Activated T-helper 1 cell treated with anti-CD3 and anti-CD28 coated beads, Interleukin-2, amount 50 U/mL, for 16 hours (primary cell): ENCODE data around the gene DALRD3.
A peak's percentile ranks its signal among the peaks of the same experiment; 100 is the strongest.
"Not testable (repeated sequence)": the region's sequence is repeated elsewhere in the genome, so short reads cannot be mapped to it uniquely, and the experiment has no call there.

ENCODE experiments used
- DNase-seq, 2 donors: peaks; one replicate each; pipeline ENCODE4 v3.0.0-alpha.2; 2020; ENCODE audit warnings: low read depth in 1 of 2, low spot score in 1 of 2

The DALRD3 gene

DNA sequence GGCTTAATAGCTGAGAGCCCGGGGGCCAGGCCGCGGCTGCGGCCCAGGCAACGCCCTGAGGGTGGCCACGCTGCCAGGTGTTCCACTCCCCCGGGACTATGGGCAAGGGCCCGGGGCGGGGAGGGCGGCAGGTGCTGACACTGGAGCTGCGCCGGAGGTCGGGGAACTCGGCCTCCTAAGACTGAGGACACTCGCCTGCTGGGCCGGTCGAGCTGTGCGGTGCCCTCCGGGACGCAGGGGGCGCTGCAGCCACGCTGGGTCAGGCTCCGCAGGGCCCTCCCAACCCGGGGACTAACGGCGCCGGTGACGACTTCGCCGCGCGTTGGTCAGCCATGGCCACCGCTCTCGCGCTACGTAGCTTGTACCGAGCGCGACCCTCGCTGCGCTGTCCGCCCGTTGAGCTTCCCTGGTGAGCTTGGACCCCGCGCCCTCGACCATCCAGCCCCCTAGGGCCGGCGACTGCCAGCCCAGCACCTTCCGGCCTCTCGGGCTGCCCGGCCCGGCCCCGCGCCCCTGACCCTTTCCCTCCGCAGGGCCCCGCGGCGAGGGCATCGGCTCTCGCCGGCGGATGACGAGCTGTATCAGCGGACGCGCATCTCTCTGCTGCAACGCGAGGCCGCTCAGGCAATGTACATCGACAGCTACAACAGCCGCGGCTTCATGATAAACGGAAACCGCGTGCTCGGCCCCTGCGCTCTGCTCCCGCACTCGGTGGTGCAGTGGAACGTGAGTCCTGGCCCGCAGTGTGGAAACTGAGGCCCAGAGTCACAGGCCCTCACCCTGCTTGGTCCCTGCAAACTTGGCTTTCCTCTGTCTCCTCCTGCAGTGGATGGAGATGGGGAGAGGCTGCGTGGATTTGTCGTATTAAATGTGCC lies 3.7 kb upstream of the DALRD3 start, which contains the start of gene NDUFAF3:
NDUFAF3 (plus strand) TSS at position 309 of the 875 bp plus-strand sequence; CDS start at position 333, 24 bp downstream.
- DNase-seq = peak; percentile 84 to 86

DNA sequence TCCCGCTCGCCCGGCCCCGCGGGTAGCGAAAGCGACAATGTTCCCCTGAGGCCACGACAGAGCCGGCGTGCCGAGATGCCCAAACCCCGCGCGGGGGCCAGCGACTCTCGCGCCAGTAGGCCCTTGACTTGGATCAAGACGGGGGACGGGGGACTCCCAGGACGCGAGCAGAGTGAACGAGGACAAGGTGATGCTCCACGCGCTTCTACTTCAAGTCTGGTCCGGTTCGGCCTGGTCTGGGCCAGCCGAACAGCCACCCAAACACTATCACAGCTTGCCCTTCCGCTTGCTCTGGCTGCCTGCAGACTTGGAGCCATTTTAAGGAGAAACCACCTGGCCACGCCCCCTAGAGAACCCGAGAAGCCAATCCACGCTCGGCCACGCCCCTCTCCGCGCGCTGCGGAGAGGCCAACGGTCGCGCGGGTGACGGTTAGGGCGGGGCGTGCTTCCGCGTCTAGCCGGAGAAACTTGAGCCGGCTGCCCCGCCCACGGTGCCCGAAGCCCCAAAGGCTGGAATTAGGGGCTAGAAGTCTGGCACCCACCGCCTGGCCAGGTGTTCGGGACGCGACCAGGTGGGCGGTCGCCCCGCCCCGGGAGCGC lies 2.9 kb upstream of the DALRD3 start:
- peak; percentile 96 to 97 for DNase-seq

DNA sequence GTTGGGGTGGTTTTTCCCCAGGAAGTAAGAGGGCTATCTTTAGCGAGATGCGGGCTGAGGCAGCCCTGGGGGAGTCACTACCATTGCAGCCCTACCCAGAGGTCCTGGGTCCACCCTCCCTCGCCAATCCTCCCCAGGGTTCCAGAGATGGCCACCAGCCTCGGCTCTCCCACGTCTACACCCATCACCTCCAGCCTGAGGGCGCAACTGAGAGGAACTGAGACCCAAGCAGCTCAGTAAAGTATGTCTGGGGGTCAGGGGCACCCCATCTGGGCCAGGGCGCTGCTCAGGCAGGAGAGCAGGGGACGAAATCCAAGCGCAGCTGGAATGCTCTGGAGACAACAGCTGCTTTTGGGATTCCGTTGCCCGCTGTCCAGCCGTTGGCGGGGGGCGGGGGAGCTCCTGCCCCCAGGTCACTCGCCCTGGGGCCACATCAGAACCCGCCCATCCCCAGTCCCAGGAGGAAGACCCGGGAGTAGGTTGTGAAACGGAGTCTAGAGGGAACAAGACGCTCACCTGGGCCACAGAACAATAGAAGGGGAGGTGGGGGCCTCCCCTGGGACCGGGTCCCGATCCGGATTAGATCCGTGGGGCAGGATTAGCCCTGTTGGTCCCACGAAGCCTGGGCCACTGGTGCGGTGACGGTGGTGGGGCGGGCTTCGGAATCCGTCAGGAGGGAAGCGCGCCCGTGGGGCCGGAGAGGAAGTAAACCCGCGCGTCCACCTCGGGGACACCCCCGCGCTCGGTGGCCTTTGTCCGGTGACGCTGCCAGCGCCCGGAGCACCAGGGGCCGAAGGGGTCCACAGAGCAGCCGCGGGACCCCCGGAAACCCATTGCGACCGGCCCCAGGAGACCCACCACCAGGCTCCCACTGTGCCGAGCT lies 2.2 kb upstream of the DALRD3 start:
- DNase-seq = no peak

DNA sequence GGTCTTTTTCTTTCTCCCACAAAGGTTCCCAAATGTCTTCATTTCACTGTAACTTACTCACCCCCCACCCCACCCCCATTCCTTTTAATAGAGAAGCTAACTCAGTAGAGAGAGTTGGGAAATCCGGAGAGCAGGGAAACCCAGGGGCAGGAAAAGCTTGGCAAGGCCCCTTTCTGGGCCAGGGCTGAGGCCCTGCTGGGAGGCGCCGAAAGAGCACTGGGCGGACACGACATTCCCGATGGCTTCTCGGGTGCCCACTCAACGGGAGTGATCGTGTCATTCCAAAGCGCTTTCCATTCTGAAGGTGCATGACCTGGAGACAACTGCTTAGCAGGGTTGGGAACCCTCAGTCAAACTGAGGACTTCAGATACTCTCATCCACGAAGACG lies 1.6 kb upstream of the DALRD3 start:
- no peak for DNase-seq

DNA sequence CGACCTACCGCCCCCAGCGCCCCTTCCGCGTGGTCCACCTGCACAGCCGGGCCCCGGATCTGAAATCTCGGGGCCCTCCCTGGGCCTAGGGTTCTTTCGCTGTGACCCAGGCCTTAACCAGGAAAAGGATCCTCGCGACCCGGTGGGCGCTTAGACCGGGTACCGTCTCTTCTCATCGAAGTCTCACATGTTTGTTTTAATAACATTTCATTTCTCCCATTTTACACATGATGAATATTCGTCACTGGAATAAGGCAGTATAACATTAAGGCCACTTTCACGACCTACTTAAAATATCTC lies 277 bp upstream of the DALRD3 start:
- DNase-seq = no peak

DNA sequence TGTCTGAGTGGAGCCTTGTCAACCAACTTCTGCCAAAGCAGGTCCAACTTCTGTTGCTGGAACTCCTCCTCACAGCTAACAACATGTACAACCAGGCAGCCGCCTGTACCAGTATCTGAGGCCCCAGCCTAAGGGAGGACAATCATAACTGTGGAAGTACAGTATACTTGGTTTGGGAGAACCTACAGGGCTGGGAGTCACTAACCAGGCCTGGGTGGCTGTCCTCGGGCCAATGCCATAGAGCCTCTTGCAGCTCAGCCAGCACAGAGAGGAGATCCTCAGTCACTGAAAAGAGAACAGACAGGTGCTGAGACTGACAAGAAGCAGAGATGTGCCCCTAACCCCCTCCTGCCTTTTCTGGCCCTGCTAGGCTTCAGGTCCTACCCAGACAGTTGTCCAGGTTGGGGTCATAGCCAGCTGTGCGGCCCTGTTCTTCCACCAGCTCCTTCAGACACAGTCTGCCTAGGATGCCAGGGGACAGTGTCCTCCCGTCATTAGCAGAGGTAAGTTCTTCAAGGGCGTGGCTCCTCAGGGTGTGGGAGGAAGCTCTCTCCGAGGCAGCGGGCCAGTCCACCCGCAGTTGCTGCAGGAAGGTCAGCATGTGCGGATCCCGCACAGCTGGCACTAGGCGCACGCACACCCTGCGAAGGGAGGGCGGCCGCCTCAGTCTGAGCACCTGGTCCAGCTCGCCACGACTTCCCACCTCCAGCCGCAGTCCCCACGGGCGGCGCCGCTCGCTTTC lies 980 bp downstream of the DALRD3 start:
- no peak for DNase-seq

DNA sequence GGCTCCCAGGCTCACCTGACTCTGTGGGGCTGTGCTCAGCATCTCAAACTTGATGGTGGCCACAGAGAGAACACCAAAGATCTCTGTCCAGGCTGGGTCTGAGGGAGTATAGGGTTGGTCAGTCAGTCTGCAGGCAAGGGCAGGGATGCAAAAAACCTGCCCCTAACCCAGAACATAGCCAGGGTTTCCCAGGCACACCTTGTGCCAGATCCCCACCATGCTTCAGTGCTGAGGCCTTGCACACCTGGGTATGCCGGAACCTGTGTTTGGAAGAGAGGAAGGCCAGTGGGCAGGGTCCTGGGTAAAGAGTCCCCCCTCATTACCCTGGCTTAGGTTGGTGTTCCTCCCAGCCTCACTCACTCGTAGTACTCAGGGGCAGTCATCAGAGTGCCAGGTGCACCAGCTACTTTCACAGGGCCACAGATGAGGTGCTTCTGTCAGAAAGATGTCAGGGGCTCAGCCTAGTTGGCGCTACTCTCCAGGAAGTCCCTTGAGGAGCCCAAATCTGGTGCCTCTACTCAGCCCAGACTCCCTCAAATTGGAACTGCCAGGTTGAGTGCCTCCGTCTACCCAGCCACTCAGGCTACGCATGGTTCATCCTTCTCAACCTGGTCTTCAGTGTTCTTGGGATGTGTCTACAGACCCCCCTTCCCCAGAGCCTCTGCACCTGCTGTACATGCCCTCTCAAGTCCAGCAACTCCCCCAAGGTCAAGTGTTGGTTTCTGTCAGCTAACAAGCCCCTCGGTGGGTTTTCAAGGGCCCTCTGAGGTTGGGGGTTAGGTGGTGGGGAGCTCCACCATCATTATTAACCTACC lies 1.8 kb downstream of the DALRD3 start:
- DNase-seq = no peak

DNA sequence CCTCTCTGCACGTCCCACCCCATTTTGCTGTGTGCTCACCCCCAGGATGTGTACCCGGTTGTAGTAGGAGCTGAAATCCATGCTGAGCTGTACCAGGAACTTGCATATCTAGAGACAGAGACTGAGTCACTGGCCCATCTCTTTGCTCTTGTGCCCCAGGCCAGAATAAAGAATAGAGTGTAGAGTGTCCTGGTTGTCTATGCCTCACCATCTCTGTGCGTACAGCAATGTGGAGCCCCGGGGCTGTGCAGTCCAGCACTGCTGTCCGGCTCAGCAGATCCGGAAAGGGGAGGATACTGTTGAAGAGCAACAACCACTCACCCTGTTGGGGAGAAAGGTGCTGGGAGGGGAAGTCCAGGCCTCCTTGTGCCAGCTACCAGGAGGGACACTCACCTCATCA lies 2.6 kb downstream of the DALRD3 start:
- DNase-seq = no peak

DNA sequence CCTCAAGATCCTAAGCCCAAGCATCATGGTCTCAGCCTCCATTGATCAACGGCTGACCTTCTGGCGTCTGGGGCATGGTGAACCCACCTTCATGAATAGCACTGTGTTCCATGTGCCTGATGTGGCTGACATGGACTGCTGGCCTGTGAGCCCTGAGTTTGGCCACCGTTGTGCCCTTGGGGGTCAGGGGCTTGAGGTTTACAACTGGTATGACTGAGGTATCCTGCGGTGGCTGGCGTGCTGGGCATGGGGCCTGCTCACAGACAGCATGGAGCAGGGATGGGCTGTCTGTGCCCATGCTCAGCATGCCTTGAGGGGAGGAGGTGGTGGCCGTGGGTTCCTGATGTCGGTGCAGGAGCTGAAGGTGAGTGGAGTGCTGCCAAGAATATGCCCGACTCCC lies 3.3 kb downstream of the DALRD3 start:
- DNase-seq = no peak

DNA sequence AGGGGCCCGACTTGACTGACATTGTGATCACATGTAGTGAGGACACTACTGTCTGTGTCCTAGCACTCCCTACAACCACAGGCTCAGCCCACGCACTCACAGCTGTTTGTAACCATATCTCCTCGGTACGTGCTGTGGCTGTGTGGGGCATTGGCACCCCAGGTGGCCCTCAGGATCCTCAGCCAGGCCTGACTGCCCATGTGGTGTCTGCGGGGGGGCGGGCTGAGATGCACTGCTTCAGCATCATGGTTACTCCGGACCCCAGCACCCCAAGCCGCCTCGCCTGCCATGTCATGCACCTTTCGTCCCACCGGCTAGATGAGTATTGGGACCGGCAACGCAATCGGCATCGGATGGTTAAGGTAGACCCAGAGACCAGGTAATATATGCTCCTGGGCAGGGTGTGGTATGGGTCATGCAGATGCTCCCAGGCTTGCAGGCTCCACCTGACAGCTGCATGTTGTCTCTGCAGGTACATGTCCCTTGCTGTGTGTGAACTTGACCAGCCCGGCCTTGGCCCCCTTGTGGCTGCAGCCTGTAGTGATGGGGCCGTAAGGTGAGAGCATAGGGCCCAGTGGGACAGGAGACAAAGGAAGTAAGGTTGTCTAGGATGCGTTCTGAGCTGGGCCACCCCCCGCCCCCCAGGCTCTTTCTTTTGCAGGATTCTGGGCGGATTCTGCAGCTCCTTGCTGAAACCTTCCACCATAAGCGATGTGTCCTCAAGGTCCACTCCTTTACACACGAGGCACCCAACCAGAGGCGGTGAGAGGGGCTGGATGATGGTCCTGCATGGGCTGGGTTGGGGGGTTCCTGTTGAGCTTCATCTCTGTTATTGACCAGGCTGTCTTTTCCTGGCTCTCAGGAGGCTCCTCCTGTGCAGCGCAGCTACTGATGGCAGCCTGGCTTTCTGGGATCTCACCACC lies 4.4 kb downstream of the DALRD3 start:
- no peak for DNase-seq

DNA sequence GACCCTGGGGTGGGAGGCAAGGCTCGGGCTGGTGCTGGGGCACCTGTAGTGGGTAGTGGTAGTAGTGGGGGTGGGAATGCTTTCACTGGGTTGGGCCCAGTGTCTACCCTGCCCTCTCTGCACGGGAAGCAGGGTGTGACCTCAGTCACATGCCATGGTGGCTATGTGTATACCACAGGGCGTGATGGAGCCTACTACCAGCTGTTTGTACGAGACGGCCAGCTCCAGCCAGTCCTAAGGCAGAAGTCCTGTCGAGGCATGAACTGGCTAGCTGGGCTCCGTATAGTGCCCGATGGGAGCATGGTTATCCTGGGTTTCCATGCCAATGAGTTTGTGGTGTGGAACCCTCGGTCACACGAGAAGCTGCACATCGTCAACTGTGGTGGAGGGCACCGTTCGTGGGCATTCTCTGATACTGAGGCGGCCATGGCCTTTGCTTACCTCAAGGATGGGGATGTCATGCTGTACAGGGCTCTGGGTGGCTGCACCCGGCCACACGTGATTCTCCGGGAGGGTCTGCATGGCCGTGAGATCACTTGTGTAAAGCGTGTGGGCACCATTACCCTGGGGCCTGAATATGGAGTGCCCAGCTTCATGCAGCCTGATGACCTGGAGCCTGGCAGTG lies 5.2 kb downstream of the DALRD3 start:
- no peak for DNase-seq

DNA sequence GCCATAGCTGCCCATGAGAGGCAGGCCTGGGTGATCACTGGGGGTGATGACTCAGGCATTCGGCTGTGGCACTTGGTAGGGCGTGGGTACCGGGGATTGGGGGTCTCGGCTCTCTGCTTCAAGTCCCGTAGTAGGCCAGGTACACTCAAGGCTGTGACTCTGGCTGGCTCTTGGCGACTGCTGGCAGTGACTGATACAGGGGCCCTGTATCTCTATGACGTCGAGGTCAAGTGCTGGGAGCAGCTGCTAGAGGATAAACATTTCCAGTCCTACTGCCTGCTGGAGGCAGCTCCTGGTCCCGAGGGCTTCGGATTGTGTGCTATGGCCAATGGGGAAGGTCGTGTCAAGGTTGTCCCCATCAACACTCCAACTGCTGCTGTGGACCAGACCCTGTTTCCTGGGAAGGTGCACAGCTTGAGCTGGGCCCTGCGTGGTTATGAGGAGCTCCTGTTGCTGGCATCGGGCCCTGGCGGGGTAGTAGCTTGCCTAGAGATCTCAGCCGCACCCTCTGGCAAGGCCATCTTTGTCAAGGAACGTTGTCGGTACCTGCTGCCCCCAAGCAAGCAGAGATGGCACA lies 5.9 kb downstream of the DALRD3 start:
- DNase-seq = no peak

DNA sequence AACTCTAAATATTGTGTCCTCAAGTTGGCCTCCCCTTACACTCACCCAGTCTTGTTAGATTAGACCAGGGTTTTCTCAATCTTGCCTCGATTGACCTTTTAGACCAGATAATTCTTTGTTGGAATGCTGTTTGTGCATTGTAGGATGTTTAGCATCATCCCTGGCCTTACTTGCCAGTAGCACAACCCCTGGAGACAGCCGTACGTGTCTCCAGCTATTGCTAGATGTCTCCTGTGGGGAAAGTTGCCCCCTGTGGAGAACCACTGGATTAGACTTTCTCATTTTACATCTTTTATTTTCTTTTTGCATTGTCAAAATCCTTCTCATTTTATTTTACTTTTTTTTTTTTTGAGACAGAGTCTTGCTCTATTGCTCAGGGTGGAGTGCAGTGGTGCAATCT lies 9.0 kb downstream of the DALRD3 start:
- DNase-seq = no peak

DNA sequence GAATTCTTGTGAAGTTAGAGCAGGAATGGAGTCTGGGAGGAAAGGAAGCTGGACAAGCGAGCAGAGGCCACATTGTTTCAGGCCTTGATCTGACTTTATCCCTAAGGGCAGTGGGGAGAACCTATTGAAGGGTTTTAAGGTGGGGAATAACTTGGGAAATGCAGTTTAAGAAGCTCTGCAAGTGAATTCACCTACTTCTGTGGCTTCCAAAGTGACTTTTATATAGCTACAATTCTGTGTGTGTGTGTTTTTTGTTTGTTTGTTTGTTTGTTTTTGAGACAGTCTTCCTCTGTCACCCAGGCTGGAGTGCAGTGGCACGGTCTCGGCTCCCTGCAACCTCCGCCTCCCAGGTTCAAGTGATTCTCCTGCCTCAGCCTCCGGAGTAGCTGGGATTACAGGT lies 9.8 kb downstream of the DALRD3 start:
- DNase-seq = not testable (repeated sequence)

DNA sequence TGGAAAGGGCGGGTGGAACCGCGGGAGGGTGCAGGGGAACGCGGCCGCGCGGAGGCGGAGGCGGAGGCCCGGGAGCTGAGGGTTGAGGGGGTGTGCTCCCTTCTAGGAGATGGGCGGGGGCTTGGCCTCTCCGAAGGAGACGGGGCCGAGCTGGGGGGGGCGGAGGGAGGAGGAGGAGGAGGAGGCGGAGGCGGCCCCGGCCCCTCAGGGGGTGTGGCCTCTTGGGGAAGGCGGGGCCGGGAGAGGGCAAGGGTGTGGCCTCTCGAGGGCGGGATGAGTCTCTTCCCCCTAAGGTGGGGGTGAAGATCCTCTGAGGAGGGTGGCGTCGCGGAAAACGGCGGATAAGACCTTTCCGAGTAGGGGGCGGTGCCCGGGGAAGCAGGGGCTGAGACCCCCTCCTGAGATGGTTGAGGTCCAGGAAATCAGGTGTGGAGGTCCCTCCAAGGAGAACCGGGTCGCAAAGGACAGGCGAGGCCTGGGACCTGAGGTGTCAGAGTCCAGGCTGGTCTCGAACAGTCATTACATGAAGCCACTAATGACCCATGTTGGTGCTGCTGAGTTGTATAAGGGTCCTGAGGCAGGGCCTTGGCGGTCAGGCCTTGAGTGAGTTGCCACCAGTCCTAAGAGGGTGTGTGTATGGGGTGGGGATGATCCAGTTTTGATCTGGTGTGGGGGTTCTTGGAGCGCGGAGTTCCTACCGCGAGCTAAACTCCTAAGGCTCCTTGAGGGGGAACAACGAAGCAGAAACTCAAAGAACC lies 10.4 kb downstream of the DALRD3 start:
- DNase-seq = peak; percentile 67 to 79

DNA sequence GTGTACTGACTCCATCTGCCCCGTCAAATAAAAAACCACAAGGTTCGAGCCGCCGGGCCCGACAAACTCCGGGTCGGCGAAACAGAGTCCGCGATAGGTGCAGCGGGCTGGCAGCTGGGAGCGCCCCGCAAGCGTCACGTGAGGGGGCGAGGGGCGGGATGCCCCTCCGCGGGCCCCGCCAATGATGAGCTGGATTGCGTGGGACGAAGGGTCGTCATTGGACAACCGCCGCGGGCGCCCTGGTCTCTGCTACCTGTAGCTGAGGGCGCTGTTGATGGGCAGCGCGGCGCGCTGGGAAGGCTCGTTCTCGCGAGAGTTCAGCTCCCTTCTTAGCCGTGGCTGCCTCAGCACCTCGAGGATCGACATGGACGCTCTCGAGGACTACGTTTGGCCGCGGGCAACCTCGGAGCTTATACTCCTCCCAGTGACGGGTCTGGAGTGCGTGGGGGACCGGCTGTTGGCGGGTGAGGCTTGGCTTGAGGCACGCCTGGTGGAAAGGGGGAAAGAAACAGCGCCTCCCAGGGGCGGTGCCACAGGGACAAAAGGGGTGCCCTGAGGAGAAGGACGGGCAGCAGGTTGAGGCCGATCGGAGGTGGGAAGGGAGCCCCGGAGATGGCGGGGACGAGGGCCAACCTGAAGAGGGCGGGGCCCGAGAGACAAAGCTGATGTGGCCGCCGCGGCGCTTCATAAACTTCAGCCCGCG lies 11.2 kb downstream of the DALRD3 start, which contains the start of gene WDR6:
WDR6 (plus strand) TSS at position 324 of the 703 bp plus-strand sequence; CDS start at position 365, 41 bp downstream.
- DNase-seq = peak; percentile 93 to 95
